GM21528 (cell line): ENCODE data around the gene CIBAR2.

Experiments
- ATAC-seq: cut with Tn5 transposase; IDR thresholded peaks from one replicate; pipeline ENCODE4 v1.9.1; 2021; ENCODE audit warnings: mild to moderate bottlenecking, moderate library complexity; ENCODE audit not compliant: unreplicated experiment, low FRiP score

CIBAR2 gene

DNA sequence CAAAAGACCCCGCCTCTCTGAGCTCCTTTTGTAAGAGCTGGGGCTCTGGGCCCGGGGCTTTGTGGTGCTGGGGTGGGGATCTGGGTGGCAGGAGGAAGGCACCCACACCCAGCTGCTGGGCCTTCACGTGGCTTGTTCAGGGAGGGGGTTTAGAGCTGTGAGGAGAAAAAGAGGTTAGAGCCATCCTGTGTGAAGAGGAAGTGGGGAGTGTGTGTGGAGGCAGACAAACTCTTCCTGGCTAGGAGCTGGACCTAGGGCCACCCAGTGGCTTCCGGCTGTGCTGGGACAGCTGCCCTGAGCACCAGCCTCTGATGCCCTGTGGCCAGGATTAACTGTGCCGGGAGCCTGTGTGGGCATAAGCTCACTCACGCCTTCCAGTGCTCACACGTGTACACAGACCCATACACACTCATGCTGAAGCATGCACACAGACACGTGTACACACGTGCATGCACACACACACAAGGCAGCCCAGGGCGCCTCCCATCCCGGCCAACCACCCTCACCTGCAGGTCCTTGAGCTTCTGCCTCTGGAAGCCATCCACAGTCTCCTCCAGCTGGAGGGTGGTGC lies 7.4 kb downstream of the CIBAR2 start:
- ATAC-seq = no peak

DNA sequence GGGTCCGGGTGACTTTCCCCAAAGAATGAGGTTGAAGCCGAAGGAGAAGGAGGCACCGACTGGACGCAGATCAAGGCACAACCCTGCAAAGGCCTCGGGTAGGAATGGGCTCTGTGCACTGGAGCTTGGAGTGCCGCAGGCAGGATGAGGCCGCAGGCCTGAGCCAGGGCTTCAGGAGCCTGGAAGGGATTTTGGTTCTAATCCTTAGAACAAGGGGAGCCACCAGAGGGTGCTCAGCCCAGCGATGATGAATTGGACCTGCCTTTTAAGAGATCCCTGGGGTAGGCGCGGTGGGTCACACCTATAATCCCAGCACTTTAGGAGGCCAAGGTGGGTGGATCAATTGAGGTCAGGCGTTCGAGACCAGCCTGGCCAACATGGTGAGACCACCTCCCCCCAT lies 8.1 kb downstream of the CIBAR2 start:
- ATAC-seq = no peak

DNA sequence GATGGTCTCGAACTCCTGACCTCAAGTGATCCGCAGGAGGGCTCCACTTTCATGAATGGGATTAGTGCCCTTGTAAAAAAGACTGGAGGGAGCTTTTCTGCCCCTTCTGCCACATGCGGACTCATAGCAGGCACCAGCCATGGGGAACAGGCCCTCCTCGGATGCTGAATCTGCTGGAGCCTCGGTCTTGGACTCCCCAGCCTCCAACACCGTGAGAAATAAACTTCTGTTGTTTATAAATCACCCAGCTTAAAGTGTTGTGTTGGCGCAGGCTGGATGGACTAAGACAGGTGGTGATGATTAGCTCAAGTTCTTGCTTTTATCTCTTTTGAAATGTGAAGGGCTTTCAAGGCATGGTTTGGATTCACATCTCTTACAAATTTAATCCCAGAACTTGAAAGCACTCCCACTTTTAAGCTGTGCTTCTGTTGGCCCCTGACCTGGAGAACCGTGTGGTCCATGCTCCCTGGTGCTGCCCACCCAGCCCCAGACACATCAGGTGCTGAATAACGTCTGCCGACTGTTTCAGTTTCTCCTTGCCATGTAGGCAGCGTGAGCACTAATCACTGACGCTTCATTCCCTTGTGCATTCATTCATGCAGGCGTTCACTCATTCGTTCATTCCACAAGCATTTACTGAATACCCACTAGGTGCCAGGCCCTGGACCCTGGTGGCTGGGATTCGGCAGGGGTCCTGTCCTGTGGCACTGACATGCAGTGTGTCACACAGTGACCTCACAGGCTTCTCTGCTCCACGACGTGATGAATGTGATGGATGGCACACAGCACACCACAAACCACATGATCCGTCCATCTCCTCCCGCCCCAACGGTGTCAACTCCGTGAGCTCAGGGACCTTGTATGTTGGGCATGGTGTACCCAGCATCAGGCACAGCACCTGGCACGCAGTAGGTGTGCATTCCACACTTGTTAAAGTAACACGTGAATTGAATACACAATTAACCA lies 8.9 kb downstream of the CIBAR2 start:
- ATAC-seq = no peak

DNA sequence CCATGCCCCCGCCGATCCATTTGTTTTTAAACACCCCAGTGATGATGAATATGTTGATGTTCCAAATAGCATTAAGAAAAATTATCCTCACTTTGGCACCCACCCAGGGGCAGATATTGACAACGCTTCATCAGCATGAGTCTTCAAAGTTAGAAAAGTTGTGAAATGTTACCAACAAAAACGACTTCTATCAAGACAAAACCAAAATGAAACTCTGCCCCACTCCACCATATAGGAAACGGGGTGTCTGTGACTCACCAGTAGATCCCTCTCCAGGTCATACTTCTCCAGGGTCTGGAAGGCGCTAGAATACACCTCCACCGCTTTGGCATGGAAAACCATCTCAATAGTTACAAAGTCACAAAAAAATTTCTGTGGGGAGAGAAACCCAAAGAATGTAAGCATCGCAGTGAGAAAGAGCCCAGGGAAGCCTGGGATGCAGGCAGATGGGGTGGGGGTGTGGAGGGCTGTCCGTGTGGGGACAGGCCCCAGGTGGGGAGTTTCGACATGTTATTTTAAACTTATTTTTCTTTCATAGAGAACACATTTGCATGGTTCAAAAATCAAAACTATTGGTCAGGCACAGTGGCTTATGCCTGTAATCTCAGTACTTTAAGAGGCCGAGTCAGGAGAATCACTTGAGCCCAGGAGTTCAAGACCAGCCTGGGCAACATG lies 10.2 kb downstream of the CIBAR2 start:
- ATAC-seq = no peak

- ATAC-seq = no peak
Measured at GRCh38 chr16:85100265-85100664, 12.0 kb downstream of the CIBAR2 start.

DNA sequence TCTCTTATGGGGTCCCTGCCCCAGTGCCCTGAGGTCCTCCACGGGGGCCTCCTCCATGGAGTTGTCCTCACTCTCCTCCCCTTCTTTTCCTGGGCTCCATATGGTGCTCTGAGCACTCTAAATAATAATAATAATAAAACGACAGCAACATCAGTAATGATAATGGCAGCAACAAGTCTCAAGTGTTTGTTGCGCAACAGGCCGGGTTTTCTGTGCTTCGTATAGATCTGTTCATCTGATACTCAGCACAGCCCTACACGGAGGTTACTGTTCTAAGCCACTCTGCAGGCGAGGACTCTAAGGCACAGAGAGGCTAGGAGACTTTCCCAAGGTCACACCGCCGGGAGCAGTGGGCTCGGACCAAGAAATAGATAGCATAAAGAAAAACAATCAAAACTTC lies 13.7 kb downstream of the CIBAR2 start:
- ATAC-seq = no peak

- no peak for ATAC-seq
Measured at GRCh38 chr16:85096921-85097320, 15.4 kb downstream of the CIBAR2 start.

- ATAC-seq = no peak
Measured at GRCh38 chr16:85094812-85095211, 17.5 kb downstream of the CIBAR2 start.

DNA sequence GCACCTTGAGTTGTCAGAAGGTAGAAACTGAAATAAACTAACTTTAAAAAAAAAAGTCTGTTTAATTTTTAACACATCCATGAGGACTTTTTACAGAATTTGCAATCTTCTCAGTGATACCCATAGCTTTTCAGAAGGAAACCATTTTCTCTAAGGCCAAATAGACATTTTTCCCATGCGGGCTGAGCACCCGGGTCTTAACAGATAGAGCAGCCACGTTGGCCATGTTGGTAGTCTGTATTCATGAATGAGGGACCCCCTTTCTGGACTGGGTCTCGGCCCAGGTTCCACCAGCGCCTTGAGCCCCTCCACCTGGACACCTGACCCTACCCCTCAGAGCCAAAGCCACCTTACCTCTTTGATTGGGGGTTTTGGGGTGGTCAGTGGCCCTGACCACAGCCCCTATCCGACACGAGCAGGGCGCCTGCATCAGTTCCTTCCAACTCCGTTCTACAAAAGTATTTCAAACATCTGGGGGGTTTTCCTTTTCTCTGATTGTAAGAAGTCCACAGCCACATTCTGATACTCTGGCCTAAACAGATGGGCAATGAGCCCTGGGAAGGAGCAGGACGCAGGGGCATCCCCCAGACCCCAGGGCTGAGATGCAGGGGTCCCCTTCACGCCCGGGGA lies 18.0 kb downstream of the CIBAR2 start:
- no peak for ATAC-seq

DNA sequence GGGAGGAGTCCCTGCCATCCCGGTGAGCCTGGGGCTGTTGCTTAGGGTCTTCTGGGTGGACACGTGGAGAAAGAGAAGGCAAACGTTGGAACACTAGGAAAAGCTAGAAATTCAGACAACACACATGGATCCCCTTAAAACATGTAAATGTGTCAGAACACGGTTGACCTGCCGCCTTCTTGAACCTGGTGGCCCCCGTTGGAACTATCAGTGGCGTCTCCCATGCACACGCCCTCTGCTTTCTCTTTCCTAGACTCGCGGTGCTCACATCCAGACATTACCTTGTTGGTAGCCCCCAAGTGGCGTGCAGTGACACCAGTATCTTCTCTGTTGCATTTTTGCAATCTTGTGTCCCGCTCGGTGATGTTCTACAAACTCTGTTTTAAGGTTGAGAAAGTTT lies 18.6 kb downstream of the CIBAR2 start:
- no peak for ATAC-seq

GRCh38 chr16:85092851-85093250 lies 19.4 kb downstream of the CIBAR2 start:
- no peak for ATAC-seq

- ATAC-seq = no peak
Measured at GRCh38 chr16:85092309-85092708, 20.0 kb downstream of the CIBAR2 start.

GRCh38 chr16:85091522-85091910 lies 20.8 kb downstream of the CIBAR2 start:
- no peak for ATAC-seq

GRCh38 chr16:85090873-85091521 lies 21.3 kb downstream of the CIBAR2 start:
- no peak for ATAC-seq

GRCh38 chr16:85090181-85090580 lies 22.1 kb downstream of the CIBAR2 start:
- ATAC-seq = no peak

- no peak for ATAC-seq
Measured at GRCh38 chr16:85089525-85089924, 22.7 kb downstream of the CIBAR2 start.

DNA sequence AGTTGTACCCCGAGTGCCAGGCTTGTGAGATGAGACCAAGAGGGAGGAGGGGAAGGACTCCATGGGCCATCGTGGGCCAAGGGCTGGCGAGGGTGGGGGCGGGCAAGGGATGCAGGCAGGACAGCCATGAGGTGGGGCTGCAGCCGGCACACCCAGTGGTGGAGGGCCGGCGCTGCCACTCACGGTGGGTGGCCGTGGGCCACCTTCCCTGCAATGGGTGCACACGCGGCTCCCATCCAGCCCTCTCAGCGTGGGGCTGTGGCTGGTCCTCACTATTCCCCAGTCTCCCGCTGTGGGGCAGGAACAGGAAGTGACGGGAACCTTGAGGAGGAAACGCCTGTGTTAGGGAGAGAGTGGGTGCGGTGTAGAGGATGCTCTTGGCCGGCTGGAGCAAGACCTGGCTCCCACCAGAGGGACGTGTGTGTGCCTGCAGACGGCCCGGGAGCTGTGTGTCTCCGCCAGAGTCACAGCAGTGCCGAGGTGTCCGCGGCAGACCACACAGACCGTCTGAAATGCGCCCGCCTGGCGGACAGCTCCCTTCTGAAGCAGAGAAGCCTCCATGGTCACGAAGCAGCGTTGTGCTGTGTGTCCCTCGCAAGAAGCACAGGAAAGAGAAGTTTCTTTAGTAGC lies 23.6 kb downstream of the CIBAR2 start:
- no peak for ATAC-seq

GRCh38 chr16:85087899-85088569 lies 24.2 kb downstream of the CIBAR2 start:
- ATAC-seq = no peak
